ENCODE measurements around the gene CCL26.

DNA sequence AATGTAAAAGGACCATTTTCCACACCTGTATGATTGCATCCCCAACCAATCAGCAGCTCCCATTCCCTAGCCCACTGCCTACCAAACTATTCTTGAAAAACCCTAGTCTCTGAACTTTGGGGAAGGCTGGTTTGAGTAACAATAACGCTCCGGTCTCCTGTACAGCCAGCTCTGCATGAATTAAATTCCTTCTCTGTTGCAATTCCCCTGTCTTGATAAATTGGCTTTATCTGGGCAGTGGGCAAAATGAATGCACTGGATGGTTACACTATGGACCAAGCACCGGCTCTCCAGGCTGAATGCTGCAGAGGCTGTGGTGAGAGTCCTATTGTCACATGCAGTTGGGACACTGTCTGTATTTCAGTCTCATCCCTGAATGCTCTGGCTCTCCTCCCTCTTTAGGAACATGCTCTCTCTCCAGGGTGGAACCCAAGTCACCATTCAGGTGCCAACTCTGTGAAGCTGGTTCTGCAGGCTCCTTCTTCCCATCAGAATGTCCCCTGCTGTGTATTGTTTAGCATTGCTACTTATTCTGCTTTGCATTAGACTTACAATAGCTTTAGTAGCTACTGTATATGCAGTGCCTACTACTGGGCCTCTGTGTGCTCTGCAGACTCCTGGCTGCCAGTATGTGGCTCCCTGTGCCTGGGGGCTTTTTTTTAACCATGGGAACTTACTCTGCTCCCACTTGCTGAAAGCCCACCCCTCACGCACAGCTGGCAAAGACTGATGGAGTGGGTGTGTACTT lies 34.7 kb upstream of the CCL26 start:
- no peak for TF ChIP-seq POLR2A (IDR thresholded peaks at IDR 0.05)
- TF ChIP-seq, protein P1, sequence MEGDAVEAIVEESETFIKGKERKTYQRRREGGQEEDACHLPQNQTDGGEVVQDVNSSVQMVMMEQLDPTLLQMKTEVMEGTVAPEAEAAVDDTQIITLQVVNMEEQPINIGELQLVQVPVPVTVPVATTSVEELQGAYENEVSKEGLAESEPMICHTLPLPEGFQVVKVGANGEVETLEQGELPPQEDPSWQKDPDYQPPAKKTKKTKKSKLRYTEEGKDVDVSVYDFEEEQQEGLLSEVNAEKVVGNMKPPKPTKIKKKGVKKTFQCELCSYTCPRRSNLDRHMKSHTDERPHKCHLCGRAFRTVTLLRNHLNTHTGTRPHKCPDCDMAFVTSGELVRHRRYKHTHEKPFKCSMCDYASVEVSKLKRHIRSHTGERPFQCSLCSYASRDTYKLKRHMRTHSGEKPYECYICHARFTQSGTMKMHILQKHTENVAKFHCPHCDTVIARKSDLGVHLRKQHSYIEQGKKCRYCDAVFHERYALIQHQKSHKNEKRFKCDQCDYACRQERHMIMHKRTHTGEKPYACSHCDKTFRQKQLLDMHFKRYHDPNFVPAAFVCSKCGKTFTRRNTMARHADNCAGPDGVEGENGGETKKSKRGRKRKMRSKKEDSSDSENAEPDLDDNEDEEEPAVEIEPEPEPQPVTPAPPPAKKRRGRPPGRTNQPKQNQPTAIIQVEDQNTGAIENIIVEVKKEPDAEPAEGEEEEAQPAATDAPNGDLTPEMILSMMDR (IDR thresholded peaks at IDR 0.05) = no peak
